GM21717 (cell line): ENCODE measurements around the gene FAM222A.

Source experiments
- ATAC-seq: cut with Tn5 transposase; IDR thresholded peaks from one replicate; pipeline ENCODE4 v1.9.1; 2021; ENCODE audit warnings: mild to moderate bottlenecking, moderate library complexity; ENCODE audit not compliant: unreplicated experiment

Gene FAM222A

GRCh38 chr12:109710747-109711595, 2.7 kb upstream of the FAM222A start:
- no peak for ATAC-seq

- no peak for ATAC-seq
Measured at GRCh38 chr12:109711596-109712461, 1.8 kb upstream of the FAM222A start.

DNA sequence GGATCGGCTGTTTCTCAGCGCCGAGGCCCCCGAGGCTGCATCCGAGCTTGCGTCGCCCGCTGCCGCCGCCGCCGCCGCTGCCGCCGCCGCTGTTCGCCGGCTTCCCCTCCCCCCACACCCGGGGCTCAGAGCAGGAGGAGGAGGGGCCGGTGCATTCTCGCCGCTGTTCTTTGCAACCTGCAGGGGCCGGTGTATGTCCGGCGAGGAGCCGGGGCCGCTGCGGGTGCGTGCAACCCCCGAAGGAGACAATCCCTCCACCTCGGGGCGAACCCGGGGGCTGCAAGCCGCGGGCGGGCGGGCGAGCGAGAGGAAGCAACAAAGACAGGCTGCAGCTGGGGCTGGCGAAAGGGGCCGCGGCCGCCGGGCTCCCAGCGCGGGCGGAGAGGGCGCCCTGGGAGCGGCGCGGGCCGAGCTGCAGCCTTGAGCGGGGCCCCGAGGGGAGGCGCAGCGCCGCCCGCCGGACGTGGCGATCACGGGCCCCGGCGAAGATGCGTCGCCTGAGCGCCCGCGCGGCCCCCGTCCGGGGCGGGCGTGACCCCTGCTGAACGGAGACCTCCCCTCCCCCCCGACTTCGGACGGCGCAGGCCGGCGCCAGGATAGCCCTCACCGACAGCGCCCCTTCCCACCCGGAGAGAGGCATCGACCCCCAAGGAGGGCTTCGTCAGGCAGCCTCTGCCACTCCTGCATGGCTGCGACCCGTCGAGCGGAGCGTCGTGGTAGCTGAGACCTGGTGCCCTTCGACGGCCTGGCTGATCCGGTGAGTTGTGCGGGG, 702 bp downstream of the FAM222A start:
- no peak for ATAC-seq

GRCh38 chr12:109714913-109715244, 1.3 kb downstream of the FAM222A start:
- no peak for ATAC-seq

GRCh38 chr12:109715310-109716091, 1.9 kb downstream of the FAM222A start:
- ATAC-seq, result no peak

GRCh38 chr12:109716092-109716479, 2.5 kb downstream of the FAM222A start:
- no peak for ATAC-seq

- ATAC-seq, result no peak
Measured at GRCh38 chr12:109716512-109717389, 3.1 kb downstream of the FAM222A start.

DNA sequence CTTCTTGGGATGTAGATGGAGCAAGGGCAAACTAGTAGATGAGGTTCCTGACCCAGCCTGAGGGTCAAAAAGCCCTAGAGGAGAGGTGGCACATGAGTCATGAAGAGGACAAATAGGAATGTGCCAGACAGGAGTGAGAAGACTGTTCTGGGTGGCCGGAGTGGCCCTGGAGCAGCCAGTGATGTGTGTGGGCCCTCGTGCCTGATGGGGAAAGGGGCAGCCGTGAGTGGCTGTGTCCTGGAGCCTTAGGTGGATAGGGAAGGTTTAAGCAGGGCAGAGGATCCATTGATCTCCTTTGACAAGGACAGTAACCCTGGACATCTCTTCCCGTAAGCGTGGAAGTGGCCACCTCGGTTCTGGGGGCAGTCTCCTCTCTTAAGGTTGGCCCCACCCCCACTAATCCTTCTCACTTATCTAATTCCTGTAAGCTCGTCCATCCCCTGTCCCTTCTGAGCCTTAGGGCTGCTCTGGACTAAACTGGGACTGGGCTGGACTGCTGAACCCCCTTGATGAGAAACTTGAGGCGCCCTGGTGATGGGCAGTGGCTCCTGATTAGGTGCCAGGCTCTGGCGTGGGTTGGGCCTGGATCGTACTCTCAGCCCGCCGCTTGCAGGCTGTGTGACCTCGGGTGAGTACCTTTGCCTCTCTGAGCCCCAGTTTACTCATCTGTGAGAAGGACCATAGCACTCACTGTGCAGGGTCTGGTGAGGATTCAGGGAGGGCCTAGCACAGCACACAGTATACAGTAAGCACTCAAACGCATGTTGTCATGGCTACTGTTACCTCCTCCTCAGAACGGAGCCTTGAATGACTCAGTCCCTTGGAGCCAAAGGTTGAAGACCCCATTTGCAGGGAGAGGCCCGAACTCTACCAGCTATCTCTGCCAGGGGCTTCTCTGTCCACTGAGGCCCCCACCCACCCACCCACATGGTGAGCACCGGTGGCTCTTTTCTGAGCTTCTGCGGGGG, 4.0 kb downstream of the FAM222A start:
- no peak for ATAC-seq

GRCh38 chr12:109718390-109718789, 4.8 kb downstream of the FAM222A start:
- ATAC-seq, result no peak

- no peak for ATAC-seq
Measured at GRCh38 chr12:109719123-109720022, 5.7 kb downstream of the FAM222A start.

DNA sequence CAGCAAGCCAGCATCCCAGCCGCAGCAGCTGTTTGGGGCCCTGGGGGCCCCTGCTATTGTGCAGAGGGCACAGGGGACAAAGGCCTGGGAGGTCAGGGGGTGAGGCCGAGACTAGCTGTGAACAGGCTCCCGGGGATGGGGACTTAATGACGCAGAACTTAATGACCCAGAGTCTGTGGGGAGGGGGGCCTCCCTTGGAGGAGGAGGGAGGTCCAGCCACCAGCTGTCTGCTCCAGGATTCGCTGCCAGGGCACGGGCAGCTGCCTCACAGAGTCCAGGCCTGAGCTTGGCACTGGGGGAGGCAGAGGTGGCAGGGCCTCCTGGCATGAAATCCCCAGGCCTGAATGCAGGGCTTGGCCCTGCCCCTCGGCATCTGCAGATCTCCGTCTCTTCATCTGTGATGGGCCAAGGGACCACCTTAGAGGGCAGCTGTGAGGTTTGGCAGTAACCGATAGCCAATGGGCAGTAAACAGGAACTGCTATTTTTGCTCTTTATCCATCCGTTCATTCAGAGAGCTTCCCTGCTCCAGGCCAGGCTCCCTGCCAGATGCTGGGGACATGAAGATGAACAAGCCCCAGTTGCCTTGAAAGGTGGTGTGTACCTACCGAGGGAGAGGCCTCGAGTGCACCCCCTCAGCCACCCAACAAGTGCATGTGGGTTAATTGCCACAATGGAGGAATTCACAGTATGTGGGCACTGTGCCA, 6.7 kb downstream of the FAM222A start:
- ATAC-seq, result no peak

- ATAC-seq, result no peak
Measured at GRCh38 chr12:109720857-109721189, 7.2 kb downstream of the FAM222A start.

DNA sequence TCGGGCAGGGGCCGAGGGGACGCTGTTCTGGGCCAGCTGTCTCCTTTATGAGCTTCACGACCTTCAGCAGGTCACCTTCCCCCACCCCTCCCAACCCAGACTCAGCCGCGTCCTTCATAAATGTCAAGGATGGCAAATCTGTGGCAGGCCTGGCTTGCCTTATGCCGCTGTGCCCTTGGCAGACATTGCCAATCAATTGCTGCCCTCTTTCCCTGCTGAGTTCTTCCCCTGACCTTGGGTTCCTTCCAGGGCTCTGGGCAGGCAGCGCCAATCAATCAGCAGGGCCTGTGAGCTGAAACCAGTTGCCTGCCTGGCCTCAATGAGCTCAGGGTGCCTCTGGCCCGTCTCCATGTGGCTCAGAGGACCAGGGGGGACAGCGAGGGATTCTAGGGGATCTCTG, 7.7 kb downstream of the FAM222A start:
- no peak for ATAC-seq

DNA sequence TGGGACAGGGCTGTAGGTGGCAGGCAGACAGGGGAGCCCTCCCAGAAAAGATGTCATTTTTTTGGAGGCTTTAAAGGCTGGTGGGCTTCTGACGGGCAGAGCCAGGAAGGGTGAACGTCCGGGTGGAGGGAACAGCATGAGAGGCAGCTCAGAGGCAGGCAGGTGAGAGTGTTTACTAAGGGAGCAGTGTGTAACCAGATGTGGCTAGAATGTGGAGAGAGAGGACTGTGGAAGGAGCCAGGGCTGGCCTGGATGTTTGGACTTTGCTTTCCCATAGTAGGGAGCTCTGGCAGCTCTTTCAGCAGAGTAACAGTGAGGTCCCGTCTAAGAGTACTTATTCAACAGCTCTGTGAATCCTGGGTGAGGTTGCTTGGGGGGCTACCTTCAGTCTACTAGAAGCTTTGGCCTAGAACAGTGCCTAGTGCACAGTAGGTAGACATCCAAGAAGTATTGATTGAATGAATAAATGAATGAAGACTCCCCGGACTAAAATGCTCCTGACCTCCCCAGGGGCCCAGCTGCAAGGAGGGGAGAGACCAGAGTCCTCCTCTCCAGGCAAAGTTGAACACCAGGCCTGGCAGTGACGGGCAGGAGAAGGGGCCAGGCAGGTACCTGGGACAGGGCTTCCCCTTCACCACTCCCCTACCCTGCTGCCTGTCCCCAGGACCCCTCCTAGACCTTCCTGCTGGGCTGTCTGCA, 8.5 kb downstream of the FAM222A start:
- no peak for ATAC-seq

DNA sequence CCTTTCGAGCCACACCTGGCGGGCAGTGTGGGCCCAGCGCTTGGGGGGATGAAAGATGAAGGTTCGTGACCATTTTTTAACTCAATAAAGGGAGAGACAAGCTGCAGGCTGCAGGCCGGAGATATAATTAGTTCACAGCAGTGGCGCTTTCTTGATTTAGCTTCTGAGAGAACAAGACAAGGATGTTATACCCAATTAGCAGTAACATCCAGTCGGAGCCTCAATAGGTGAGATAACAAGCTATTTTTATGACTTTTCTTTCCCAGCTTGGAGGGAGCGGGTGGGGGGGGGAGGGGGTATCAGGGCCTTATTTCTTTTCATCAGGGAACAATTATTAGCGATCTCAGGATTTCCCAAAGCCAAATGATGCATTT, 9.1 kb downstream of the FAM222A start:
- ATAC-seq, result no peak

DNA sequence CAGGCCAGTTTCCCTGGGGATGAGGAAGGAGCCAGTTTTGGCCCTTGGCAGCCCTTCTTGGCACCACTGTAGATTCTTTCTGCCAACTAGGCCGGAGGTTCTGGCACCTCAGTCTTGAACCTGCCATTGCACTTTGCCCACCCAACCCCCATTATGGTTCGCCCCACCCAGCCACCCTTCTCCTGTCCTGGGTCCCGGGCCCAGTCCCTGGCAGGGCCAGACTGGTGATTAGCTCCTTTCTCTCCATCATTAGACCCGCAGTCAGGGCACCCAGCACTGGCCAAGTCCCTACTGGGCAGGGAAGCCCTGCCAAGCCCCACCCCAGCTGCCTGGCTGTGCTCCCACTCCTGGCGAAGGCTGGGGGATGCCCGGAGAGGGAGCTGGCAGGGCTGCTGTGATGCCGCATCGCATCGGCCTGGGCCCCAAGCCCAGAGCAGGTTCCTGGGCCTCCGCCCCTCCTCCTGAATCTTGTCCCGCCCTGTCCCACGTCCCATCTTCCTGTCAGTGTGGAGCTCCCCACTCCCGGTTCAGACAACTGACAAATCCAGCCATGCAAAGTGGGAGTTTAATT, 9.8 kb downstream of the FAM222A start:
- ATAC-seq, result no peak
